Body of pancreas (tissue), 4 donors: Measurements from ENCODE around the gene TMEM86B. TPM values are rescaled to one million over a fixed set of nuclear protein-coding genes. Genes with fewer than 3 reads are reported as not detected.
A peak's percentile ranks its signal among the peaks of the same experiment; 100 is the strongest.

Experiments
- ATAC-seq: fragments of 150-250 bp; one replicate; pipeline ENCODE4 v1.9.1; 2016
- DNase-seq, 4 donors: peaks; one replicate each; pipeline ENCODE4 v3.0.0-alpha.2; 2019
- H3K27ac ChIP-seq, 4 donors: fragments of 200-600 bp; sonication (generic); 1 replicate in 3 of 4; 2 replicates in 1 of 4; pipeline versions ENCODE4 v1.5.1 to v1.6.1; 2016 to 2019; ENCODE audit warnings: mild to moderate bottlenecking in 1 of 4, mixed read lengths in 1 of 4, moderate library complexity in 1 of 4
- H3K27me3 ChIP-seq, 2 donors: fragments of 200-600 bp; sonication (generic); one replicate each; pipeline ENCODE4 v1.6.0; 2016; ENCODE audit warnings: mild to moderate bottlenecking in 1 of 2
- H3K36me3 ChIP-seq, 2 donors: fragments of 200-600 bp; sonication (generic); replicated peaks in 1 of 2; 2 replicates each; pipeline ENCODE4 v1.5.1; 2016; ENCODE audit warnings: low read depth in 2 of 2; ENCODE audit not compliant: insufficient read depth in 1 of 2
- H3K4me1 ChIP-seq: fragments of 200-600 bp; sonication (generic); one replicate; pipeline ENCODE4 v1.6.0; 2016
- H3K4me3 ChIP-seq, 2 donors: fragments of 200-600 bp; sonication (generic); 1 replicate in 1 of 2; 2 replicates in 1 of 2; pipeline ENCODE4 v1.5.1; 2016 to 2019
- H3K9me3 ChIP-seq, 3 donors: fragments of 200-600 bp; sonication (generic); 1 replicate in 2 of 3; 2 replicates in 1 of 3; pipeline ENCODE4 v1.5.1; 2016
- POLR2A ChIP-seq, 3 donors: fragments of 450-650 bp; IDR thresholded peaks; one replicate each; pipeline ENCODE4 v1.6.1; 2016; ENCODE audit warnings: antibody characterized with exemption in 3 of 3, mild to moderate bottlenecking in 2 of 3
- WGBS, 2 donors: methylation state at CpG; one replicate each; pipeline ENCODE4 v1.1.5; 2017; 5-methylcytosine and 5-hydroxymethylcytosine counted together
- intact Hi-C: fragments of 100-400 bp; cut with DNase I; formaldehyde crosslinking; loops from one replicate; pipeline ENCODE4 v1.15.1; 2023
- total RNA-seq, 2 donors: library from RNA; depleted of rRNA; stranded (reverse); fragments of >200 nt; gene quantifications; one replicate each; pipeline ENCODE4 v1.1.0, GENCODE V29; 2016
- TF ChIP-seq, protein P1 (sequence below), 7 experiments: fragments of 450-650 bp in 4 of 7; fragments of 200-600 bp in 3 of 7; sonication (generic) in 3 of 7; IDR thresholded peaks; one replicate each; pipeline ENCODE4 v1.5.1; 2016 to 2019; ENCODE audit warnings: antibody characterized with exemption in 7 of 7

Gene TMEM86B
- total RNA-seq, 2 donors from 2014 or later, result 1.6 to 3.0 TPM

- H3K4me3 ChIP-seq, result no peak overlapping the region
- intact Hi-C loops, result no loop called here
- DNase-seq, result no peak
- 55 to 60% methylated on average over 3 to 6 of the region's 6 CpGs for WGBS, 2 donors
- H3K4me1 ChIP-seq, result peaks cover 40% of the 10 kb centered on the region
- no peaks in the 10 kb centered on the region for H3K9me3 ChIP-seq
- no peak for ATAC-seq
- no peaks in the 10 kb centered on the region for H3K36me3 ChIP-seq
- H3K27me3 ChIP-seq, result no peaks in the 10 kb centered on the region
- peak overlapping the region in 2 of 4 donors; percentile 14 to 55 for H3K27ac ChIP-seq
- TF ChIP-seq POLR2A (IDR thresholded peaks at IDR 0.05), result no peak
- TF ChIP-seq, protein P1, sequence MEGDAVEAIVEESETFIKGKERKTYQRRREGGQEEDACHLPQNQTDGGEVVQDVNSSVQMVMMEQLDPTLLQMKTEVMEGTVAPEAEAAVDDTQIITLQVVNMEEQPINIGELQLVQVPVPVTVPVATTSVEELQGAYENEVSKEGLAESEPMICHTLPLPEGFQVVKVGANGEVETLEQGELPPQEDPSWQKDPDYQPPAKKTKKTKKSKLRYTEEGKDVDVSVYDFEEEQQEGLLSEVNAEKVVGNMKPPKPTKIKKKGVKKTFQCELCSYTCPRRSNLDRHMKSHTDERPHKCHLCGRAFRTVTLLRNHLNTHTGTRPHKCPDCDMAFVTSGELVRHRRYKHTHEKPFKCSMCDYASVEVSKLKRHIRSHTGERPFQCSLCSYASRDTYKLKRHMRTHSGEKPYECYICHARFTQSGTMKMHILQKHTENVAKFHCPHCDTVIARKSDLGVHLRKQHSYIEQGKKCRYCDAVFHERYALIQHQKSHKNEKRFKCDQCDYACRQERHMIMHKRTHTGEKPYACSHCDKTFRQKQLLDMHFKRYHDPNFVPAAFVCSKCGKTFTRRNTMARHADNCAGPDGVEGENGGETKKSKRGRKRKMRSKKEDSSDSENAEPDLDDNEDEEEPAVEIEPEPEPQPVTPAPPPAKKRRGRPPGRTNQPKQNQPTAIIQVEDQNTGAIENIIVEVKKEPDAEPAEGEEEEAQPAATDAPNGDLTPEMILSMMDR (IDR thresholded peaks at IDR 0.05), result no peak
Measured at GRCh38 chr19:55254625-55254977, 26.0 kb upstream of the TMEM86B start.

DNA sequence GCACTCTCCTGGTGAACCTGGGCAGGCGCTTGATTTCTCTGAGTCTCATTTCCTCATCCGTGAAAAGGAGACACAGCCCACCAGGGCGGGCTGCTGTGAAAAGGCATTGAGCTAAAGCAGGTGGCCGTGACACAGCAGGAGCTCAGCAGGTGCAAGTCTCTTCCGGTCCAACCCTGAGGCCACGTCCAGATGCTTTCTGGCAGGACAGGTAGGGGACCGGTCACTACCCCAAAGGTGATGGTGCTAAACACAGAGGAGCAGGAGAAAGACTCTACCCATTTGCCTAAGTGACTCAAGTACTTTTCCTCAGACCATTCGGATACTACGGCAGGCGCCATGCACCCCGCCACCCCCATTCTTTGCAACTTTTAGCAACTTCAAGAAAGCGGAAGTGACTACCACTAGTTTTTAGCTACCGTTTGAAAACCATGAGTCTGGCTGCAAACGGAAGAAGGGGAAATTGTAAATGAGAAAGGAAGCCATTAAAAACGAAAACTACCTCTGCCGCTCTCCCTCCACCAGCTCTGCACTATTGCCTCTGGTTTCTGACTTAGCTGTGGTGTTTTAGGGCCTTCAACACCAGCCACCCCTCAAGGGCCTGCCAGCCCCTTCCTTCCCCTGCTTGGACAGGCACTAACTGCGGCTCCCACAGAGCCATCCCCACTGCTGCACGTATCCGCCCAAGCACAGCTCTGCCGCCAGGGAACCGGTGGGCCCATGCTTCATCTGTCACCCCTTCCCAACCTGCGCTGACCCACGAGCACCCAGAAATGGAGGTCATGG lies 25.5 kb upstream of the TMEM86B start:
- no peak overlapping the region for H3K4me3 ChIP-seq
- intact Hi-C loops, result no loop called here
- no peaks in the 10 kb centered on the region for H3K27me3 ChIP-seq
- H3K4me1 ChIP-seq, result peaks cover 36% of the 10 kb centered on the region
- DNase-seq, result peak in 1 of 4 donors; percentile 21
- WGBS, 2 donors, result 62 to 73% methylated on average over 22 to 23 of the region's 23 CpGs
- H3K9me3 ChIP-seq, result no peaks in the 10 kb centered on the region
- no peak for ATAC-seq
- TF ChIP-seq, protein P1 (IDR thresholded peaks at IDR 0.05), result no peak
- no peak for TF ChIP-seq POLR2A (IDR thresholded peaks at IDR 0.05)
- no peaks in the 10 kb centered on the region for H3K36me3 ChIP-seq
- peak overlapping the region in 2 of 4 donors; percentile 14 to 55 for H3K27ac ChIP-seq

GRCh38 chr19:55252760-55253663 lies 24.4 kb upstream of the TMEM86B start:
- Histone ChIP-seq H3K27me3 (no peaks in the 10 kb centered on the region), H3K27ac (no peak overlapping the region), H3K36me3 (no peaks in the 10 kb centered on the region), H3K4me1 (peaks cover 36% of the 10 kb centered on the region), H3K4me3 (no peak overlapping the region), H3K9me3 (no peaks in the 10 kb centered on the region)
- intact Hi-C loops, result no loop called here
- DNase-seq, result no peak
- 80 to 92% methylated on average over 16 to 21 of the region's 21 CpGs for WGBS, 2 donors
- ATAC-seq, result no peak
- TF ChIP-seq, protein P1 (IDR thresholded peaks at IDR 0.05), result no peak

GRCh38 chr19:55251341-55252081 lies 22.9 kb upstream of the TMEM86B start:
- 56 to 74% methylated on average over 15 to 19 of the region's 19 CpGs for WGBS, 2 donors

More at GRCh38 chr19:55251341-55252081, 22.9 kb upstream of the TMEM86B start:
- Histone ChIP-seq H3K36me3 (peaks cover 0 to 2% of the 10 kb centered on the region in 2 donors), H3K9me3 (no peaks in the 10 kb centered on the region), H3K4me3 (no peak overlapping the region), H3K27ac (no peak overlapping the region), H3K27me3 (no peaks in the 10 kb centered on the region), H3K4me1 (peaks cover 25% of the 10 kb centered on the region)
- no peak for DNase-seq
- TF ChIP-seq POLR2A (IDR thresholded peaks at IDR 0.05), result no peak
- TF ChIP-seq, protein P1 (IDR thresholded peaks at IDR 0.05), result no peak
- intact Hi-C loops, result no loop called here
- ATAC-seq, result no peak
